NOMO-1 treated with dmso at 0.1 percent for 144 hours (cell line): ENCODE measurements around the gene RAB5IF.

Source experiments
- DNase-seq: peaks from one replicate; lab custom pipeline; 2025; ENCODE audit not compliant: unreplicated experiment; lab: John Stamatoyannopoulos, UW

The RAB5IF gene

GRCh38 chr20:36658300-36658699, 52.7 kb downstream of the RAB5IF start:
- peak; percentile 9 for DNase-seq
